Glutamatergic neuron (in vitro differentiated cells): ENCODE results near the gene HNRNPA3. TPM values are rescaled to one million over a fixed set of nuclear protein-coding genes. Genes with fewer than 3 reads are reported as not detected.

ENCODE experiments used
- DNase-seq: peaks from one replicate; pipeline ENCODE4 v3.0.0; 2022
- H3K27ac Mint-ChIP-seq: one replicate; pipeline ENCODE4 v1.8.0; 2020; ENCODE audit warnings: mild to moderate bottlenecking, mixed read lengths, inconsistent platforms; ENCODE audit not compliant: unreplicated experiment
- H3K27me3 Mint-ChIP-seq: one replicate; pipeline ENCODE4 v1.8.0; 2020; ENCODE audit warnings: mild to moderate bottlenecking, moderate library complexity, mixed read lengths, inconsistent platforms; ENCODE audit not compliant: unreplicated experiment
- H3K36me3 Mint-ChIP-seq: one replicate; pipeline ENCODE4 v1.8.0; 2020; ENCODE audit warnings: mild to moderate bottlenecking, mixed read lengths, inconsistent platforms; ENCODE audit not compliant: unreplicated experiment
- H3K4me1 Mint-ChIP-seq: one replicate; pipeline ENCODE4 v1.8.0; 2020; ENCODE audit warnings: mild to moderate bottlenecking, low read depth, mixed read lengths, inconsistent platforms; ENCODE audit not compliant: unreplicated experiment
- H3K4me3 Mint-ChIP-seq: one replicate; pipeline ENCODE4 v1.8.0; 2020; ENCODE audit warnings: mild to moderate bottlenecking, mixed read lengths, inconsistent platforms; ENCODE audit not compliant: unreplicated experiment
- H3K9me3 Mint-ChIP-seq: one replicate; pipeline ENCODE4 v1.8.0; 2020; ENCODE audit warnings: mild to moderate bottlenecking, moderate library complexity, mixed read lengths, inconsistent platforms; ENCODE audit not compliant: unreplicated experiment
- CTCF ChIP-seq: fragments of 200-600 bp; sonication (generic); IDR thresholded peaks from one replicate; pipeline ENCODE4 v1.5.0; 2021; ENCODE audit not compliant: partially characterized antibody, unreplicated experiment
- total RNA-seq: library from RNA; stranded (reverse); fragmentation: NEBNext Ultra II Directional; extraction: Animal tissue kit (Norgen Biotek cat#: 25700); gene quantifications from one replicate; pipeline ENCODE4 v1.2.1, GENCODE V29; 2021; ENCODE audit not compliant: unreplicated experiment

HNRNPA3 gene
- total RNA-seq, 1 donor from 2014 or later: 251 TPM

GRCh38 chr2:177165721-177166711 is 46.6 kb upstream of the HNRNPA3 start:
- Mint-ChIP-seq H3K36me3 (no peaks in the 10 kb centered on the region), H3K27ac (peak overlapping the region; percentile 76), H3K4me1 (peaks cover 32% of the 10 kb centered on the region), H3K27me3 (no peaks in the 10 kb centered on the region), H3K4me3 (no peak overlapping the region), H3K9me3 (peaks cover 4% of the 10 kb centered on the region)
- DNase-seq: no peak
- TF ChIP-seq CTCF: no peak

GRCh38 chr2:177169810-177170514 is 42.6 kb upstream of the HNRNPA3 start:
- DNase-seq: no peak
- TF ChIP-seq CTCF: no peak
- peaks cover 20% of the 10 kb centered on the region for H3K4me1 Mint-ChIP-seq
- peak overlapping the region; percentile 89 for H3K27ac Mint-ChIP-seq
- no peaks in the 10 kb centered on the region for H3K36me3 Mint-ChIP-seq
- H3K9me3 Mint-ChIP-seq: peaks cover 6% of the 10 kb centered on the region
- no peaks in the 10 kb centered on the region for H3K27me3 Mint-ChIP-seq
- H3K4me3 Mint-ChIP-seq: peak overlapping the region; percentile 14

GRCh38 chr2:177171418-177171865 is 41.2 kb upstream of the HNRNPA3 start:
- no peak overlapping the region for H3K4me3 Mint-ChIP-seq
- TF ChIP-seq CTCF: no peak
- H3K9me3 Mint-ChIP-seq: peaks cover 6% of the 10 kb centered on the region
- no peak for DNase-seq
- H3K27ac Mint-ChIP-seq: no peak overlapping the region
- no peaks in the 10 kb centered on the region for H3K27me3 Mint-ChIP-seq
- no peaks in the 10 kb centered on the region for H3K36me3 Mint-ChIP-seq
- H3K4me1 Mint-ChIP-seq: peaks cover 13% of the 10 kb centered on the region

- no peak for DNase-seq
- Mint-ChIP-seq H3K27me3 (no peaks in the 10 kb centered on the region), H3K27ac (no peak overlapping the region), H3K4me3 (no peak overlapping the region), H3K36me3 (no peaks in the 10 kb centered on the region), H3K9me3 (peaks cover 6% of the 10 kb centered on the region), H3K4me1 (peaks cover 10% of the 10 kb centered on the region)
- TF ChIP-seq CTCF: no peak
Observed at GRCh38 chr2:177172034-177172880, 40.3 kb upstream of the HNRNPA3 start.
